ENCODE results near the gene SLC5A12.
A peak's percentile ranks its signal among the peaks of the same experiment; 100 is the strongest.
"Not testable (repeated sequence)": the region's sequence is repeated elsewhere in the genome, so short reads cannot be mapped to it uniquely, and the experiment has no call there.

The SLC5A12 gene

DNA sequence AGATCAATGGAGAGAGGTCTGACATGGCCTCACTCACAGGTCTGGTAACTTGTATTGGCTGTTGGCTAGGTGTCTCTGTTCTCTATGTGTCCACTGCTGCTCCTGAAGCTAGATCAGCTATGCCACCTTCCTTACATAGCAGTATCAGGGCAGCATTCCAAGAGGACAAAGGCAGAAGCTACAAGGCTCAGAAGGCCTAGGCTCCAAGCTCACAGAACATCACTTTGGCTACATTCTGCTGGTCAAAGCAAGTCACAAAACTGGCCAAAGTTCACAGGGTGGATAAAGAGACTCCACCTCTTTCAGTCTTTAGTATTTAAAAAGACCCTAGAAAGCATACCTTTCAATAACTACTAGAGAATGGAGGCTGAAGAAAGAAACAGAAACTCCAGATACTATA is 4.1 kb downstream of the SLC5A12 start:
- DNase-seq, result no peak

DNA sequence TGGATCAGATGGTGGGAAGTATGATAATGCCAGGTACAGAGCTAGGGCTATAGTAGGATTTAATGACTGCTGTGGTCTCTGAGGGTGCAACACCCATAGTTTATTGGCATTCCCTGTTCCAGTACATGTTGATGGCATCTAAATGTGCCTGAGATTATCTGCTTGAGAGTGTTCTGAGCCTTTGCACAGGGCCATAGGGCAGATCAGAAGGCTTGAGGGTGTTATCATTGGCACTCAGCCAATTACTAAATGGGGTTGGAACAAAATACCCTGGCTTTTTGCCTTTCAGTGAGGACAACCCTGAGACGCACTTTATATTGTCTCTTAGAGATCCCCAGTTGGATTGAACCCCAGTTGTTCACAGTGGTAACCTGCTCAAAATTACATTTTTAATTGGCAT is 6.7 kb downstream of the SLC5A12 start:
- no peak for DNase-seq

DNA sequence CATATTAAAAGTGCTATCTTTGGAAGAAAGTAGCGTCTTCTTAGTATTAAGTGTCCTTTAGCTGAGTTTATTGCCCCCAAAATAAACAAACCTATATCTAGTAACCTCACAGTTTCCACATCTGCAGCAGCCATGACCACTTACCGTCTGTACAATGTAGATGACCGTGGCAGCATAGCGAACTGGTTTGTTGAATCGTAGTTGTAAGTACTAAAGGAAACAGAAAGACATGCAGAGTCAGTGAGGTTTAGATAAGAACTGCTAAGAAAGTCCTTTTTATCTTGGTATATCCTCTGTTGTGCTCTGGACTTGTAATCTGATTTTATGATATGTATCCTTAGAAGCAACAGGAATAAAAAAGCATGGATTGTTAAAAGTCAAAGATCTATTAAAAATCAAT is 9.4 kb downstream of the SLC5A12 start:
- DNase-seq, result no peak

DNA sequence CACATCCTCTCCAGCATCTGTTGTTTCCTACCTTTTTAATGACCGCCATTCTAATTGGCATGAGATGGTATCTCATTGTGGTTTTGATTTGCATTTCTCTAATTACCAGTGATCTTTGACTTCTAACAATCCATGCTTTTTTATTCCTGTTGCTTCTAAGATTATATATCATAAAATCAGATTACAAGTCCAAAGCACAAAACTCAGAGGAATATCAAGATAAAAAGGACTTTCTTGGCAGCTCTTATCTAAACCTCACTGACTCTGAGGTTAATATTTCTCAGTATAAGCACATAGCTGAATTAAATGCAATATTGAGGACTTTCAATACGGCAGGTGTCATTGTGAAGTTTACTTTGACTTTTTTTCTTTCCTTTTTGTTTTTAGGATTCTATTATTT is 11.4 kb downstream of the SLC5A12 start:
- peak; percentile 14 to 32 for DNase-seq

DNA sequence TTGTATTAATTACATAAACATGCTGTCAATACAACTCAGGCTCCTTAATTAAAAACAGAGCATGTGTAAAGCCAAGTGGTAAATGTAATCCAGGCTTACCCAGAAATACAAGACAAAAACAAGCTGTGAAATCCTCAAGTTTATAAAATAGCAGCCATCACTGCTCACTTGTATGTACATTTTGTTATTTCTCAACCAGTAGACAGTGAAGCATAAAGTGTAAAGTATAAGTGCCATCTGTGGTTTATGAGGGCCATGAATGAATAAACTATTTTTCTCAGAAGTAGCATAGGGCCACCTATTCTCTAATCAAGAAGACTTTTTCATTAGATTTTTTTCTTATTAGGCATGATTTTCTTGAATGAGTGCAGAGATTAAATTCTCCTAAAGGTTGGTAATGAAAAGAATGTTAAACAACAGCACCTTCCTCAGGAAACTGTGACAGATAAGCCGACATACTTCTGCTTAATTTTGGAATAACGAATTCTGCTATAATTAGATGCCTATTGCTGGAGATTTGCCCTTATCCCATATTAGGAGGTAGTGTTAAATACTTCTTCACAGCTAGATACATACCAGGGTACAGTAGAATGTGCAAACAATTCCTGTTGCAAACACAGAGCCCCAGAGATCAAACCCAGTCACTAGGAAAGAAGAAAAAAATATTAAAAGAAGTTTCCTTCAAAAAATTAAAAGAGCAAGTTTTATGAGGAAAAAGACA is 13.0 kb downstream of the SLC5A12 start:
- no peak for DNase-seq

DNA sequence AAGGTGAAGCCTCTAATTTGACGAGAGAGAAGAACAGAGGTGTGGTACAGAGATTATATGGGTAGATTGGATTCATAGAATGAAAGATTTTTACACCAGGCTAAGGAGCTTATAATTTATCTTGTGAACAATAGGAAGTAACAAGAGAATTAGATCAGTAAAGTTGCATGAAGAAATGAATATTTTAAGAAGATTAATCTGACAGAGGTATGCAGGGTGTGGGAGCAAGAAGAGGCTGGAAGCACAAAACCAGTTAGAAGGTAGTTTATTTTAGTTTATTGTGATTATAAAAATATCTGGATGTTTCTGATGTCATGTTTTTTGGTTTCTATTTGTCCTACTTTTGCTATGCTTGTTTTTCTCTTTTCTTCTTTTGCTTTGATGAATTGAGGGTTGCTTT is 15.7 kb downstream of the SLC5A12 start:
- DNase-seq, result no peak

DNA sequence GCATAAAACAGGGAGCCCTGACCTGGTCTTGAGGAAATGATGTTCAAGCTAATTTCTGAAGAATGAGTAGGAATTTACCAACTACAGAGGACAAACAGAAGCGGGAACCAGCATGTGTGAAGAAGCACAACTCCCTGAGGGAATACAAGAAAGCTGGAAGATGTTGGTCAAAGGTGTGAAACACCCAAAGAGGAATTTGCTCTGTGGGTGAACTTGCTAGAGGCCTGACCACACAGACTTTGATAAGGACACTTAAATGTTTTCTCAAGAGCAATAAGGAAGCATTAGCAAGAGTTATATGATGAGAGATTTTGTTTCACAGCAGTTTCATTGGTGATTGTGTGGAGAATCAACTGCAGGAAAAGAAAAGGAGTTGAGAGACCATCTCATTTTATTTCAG is 17.6 kb downstream of the SLC5A12 start:
- DNase-seq, result no peak

DNA sequence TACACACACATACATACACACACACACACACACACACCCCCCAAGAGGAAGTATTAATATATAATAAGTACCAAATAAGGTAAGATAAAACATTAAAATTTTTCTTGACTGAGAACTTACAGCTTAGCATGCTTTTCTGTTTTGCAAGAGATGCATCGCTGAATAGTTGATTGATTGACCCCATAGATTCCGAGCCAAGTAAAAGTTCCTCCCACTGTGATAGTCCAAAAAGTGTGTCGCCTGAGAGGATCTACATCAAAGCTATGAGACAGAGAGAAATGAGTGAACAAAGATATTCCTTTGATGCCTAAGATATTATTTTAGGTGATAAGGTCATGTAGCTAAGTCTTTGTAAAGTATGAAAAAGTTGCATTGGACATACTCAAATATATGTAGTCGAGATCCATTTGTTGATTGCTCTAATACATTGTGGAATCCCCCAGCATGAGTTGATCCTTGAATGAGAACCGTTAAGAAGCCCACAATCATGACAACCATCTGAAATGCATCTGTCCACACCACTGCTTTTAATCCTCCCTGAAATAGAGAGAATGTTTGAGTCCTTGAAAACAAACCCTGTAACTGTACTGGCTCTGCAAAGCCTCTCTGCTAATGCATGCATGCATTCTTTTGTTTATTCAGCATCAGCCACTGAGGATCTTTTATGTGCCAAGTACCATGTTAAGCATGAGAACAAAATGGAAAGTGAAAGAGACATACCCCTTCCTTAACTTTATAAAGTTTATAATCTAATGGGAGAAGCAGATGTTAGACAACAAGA is 18.3 kb downstream of the SLC5A12 start:
- no peak for DNase-seq

DNA sequence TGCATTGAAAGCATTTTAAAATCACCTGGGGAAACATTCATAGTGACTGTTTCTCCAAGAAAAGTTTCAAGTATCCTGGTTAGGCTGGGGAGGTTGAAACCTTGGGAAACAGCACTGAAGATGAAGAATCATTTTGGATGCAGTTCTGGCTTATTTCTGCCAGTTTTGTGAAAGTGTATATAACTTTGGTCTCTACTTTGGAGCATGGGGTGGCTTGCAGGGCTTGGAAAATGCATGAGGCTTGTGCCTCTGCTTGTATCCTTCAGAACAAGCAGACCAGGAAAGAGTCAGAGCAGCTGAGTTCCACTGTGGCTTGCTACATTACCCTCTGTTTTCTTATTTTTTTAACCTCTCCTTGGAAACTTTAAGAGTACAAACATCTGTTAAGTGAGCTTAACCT is 19.5 kb downstream of the SLC5A12 start:
- DNase-seq, result no peak

DNA sequence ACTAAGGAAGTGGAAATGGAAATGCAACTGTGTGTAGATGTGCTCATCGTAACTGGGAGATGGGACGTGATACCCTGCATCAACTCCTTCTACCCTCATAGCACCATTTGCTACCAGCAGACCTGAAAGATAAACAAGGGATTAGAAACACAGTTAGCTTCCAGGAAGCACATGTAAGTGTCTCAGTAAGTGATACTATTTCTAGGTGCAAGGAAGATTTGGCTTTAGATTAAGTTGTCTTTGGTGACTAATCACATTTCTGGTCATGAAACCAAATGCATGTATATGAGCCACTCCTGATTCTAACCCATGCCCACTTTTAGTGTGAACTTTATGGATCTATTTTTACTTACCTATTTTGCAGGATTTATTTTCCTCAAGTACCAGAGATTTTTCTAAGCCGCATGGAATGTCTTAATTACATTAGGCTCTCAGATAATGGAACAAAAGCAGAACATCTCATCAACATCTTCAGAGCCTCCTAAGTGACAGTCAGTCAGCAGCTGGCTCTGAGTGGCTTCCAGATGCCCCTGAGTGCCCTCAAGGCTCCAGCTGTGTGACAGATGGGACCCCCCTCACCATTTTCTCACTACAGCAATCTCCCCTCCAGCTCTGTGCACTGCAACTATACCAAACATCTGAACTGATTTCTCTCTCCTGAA is 21.2 kb downstream of the SLC5A12 start:
- DNase-seq, result no peak

DNA sequence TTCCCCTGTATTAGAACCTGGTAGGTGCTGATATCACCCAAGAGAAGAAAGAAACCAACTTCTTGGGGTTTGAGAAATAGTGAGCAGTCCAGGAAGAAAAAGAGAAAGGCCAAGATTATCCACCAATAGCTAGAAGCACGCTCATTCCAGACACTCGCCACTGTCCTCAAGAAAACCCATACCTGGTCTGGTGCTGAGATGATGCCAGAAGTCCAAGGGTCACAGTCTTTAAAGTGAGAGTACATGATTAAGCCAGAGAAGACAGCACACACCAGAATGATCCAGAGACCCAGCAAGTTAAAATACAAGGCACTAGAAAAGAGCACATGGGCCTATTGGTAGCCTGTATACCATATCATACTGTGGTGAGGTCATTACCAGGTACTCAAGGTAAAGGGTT is 23.6 kb downstream of the SLC5A12 start:
- no peak for DNase-seq

DNA sequence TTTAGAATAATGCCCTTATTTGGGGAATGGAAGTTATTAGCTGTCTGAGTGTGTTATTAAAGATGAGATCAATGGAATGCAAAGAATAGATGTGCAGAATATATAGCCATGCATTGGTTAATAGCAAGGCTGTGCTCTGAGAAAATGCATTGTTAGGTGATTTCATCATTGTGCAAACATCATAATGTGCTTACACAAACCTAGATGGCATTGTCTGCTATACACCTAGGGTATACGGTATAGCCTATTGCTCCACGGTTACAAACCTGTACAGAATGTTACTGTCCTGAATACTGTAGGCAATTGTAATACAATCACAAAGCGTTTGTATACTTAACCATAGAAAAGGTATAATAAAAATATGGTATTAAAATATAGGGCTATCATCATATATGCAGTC is 25.5 kb downstream of the SLC5A12 start:
- DNase-seq, result no peak

DNA sequence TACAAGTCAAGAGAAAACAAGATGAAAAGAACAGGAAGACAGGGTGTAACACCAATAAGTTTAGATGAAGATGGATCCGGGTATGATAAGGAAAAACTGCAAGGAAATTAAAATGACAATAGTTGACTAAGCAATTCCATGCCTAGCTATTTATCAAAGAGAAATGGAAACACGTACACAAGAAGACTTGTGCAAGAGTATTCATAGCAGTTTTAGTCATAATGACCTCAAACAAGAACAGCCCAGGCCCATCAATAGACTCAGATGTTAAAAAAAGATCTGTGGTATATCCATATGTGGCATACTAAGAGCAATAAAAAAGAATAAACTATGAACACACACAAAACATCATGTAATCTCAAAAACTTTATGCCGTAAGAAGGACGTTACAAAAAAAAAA is 33.2 kb downstream of the SLC5A12 start:
- no peak for DNase-seq

DNA sequence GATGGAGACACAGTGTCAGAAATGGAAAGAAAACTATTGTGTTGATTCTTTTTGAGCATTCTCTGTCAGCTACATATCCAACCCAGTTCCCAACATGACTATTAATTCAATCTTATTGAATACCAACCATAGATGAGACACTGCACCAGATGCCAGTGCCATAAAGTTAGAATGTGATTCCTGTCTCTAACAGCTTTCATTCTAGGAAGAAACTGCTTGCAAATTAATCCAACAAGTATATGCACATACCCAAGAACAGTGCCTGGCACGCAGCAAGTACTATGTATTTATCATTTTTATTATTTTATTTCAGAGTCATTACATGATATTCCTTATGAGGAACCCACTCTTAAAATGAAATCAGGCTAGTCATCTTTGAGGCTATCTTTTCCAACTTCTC is 34.5 kb downstream of the SLC5A12 start:
- no peak for DNase-seq

DNA sequence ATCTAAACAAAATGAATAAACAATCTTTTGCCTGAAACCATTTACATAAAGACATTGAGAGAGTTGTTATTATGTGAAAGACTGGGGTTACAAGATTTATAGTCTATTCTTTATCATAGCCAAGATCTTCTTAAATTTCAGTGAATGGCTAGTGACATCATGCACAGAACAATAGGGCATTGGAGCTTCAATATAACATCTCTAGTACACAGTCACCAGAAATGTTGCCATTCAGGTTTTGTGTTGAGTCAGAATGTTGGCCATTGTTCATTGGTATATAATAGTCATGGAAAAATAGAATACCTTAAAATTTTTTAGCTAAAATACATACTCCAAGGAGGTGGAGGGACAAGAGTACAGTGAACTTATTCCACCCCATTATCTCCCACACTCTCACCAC is 44.3 kb downstream of the SLC5A12 start:
- DNase-seq, result no peak

DNA sequence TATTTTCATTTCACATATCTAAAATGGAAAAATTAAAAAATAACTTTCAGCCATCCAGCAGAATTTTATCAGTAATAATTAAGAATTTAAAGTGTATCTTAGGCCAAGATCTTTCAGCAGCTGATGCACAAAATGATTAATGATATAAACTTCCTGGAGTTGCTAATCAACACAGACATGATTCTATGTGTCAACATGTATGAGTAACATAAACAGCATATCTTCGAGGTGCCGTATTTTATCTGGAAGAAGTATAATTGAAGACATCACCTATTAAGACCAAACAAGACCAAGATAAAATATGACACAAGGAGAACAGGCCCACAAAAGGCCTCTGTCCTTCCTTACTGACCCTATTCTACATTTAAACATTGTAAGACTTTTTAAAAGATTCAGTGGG is 45.2 kb downstream of the SLC5A12 start:
- no peak for DNase-seq

DNA sequence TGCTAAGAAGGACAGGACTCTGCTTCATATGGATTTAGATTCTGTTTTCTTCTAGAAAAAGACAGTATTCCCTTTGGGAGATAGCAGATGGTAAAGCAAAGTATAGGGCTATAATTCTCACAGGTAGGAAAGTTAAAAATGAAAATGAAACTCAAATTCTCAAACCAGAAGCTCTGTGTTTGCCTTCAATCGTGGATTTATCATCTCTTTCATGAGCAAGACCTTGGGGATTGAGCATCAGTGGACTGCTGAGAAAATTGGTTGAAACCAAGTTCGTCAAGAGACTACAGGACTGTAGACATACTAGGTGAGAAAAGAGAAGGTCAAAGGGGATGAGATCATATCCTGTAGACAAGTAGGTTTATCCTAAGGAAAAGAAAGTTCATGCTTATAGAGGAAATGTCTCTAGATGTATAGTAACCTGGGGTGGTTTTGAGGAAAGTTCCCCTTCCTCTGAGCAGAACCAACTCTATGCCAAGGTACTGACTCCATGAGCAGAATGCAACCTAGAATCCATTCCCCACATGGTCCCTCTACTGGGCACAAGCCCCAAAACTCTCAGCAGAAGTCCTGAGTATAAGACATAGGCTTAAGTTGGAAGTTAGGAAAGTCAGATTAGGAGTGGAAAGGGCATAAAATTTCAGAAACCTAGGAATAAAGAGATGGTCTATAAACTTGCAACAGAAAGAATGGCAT is 46.5 kb downstream of the SLC5A12 start:
- no peak for DNase-seq

DNA sequence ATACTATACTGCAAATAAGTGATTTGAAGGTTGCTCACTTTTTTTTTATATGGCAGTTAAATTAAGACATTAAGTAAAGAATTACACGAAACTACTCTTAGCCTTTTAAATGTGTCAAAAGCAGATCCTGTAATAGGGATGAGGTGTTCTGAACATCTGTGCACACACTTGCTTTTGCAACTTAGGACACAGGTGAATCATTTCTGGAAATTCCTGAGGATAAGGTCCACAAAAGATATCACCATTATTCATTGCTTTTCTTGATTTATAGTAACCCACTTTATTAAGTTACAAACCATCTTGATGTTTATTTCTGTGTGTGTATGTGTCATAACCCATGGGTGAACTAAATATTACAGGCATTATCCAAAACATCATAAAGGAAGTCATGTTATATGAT is 55.9 kb downstream of the SLC5A12 start:
- DNase-seq, result no peak

DNA sequence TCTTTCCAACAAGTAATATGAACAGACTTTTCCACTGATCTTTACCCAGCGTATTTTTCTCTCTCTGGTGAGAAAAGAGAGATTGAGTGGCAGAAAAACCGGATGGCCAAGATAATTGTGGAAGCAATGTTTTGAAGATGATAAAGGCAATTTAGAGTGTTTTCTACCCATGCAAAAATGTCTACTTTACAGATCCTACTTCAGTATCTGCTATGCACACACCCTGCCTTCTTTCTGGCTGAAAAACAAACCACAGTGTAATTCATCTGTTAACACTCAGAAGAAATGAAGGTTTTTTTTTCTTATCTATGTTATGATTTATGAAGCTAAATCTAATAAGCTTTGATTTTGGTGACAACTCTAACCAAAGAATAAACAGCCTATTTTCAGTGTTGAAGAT is 56.8 kb downstream of the SLC5A12 start:
- DNase-seq, result no peak

DNA sequence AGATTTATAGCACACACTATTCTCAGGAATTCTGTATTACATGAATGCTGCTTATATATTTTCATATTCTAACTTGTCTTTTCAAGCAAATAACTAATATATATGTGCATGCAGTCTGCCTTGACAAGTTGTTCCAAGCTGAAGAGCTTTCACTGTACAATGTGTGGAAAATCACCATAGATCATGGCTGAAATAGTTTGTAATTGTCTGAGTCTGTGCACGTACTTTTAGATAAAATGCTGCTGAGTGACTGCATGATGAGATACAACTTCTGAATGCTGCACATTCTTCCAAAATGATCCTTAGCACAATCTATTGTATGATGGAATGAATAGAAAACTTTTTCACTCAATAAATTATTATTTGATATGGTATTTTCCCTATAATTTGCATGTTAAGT is 58.9 kb downstream of the SLC5A12 start:
- DNase-seq, result no peak

DNA sequence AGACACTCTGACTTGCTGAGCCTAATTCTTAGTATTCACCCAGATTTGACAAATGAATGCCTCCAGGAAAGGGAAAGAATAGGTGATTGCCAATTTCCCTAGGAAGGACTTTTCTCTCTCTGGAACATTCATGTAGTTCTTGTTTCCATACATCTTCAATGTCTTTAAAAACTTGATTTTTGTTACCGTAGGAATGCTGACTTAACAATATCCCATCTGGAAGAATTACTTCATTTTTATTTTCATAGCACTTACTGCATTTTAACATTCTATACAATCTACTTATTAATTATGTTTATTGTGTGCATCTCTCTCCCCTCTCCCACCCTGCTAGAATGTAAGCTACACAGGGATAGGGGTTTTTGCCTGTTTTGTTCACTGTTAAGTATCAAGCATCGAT is 66.6 kb downstream of the SLC5A12 start:
- no peak for DNase-seq

DNA sequence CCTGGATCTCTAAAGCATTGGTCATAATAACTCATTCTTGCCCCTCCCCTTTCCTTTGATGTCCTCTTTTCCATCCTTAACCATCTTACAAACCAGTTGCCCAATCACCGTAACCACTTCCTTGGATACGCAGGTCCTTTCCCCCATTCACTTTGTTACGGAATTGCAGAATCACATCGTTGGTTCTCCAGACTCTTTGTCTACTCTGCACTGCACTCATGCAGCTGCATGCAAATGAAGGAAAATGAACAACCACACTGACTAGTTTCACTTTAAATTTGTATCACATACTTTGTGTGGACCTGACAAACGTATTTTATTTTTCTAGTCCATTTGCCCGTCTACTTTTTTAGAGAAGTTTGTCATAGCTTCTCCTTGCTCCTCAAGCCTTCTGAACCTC is 69.9 kb downstream of the SLC5A12 start:
- DNase-seq, result peak; percentile 94 to 97

DNA sequence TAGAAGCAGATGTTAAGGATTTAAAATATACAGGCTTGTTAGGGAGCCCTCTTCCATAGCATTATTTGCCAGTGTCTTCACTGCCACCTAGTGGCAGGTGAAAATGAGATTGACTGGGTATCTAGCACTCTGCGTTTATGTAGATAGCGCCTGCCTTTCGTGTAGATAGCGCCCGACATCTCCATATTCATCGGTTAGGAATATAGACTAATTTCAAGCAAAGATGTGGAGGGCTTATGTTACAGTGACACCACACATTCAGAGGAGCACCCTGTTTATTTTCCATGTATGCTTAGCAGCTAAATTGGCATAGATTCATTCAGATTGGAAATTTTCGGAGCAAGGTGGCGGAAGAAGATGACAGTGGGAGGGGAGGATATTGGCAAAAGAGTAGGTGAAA is 72.0 kb downstream of the SLC5A12 start:
- DNase-seq, result peak; percentile 56 to 87

DNA sequence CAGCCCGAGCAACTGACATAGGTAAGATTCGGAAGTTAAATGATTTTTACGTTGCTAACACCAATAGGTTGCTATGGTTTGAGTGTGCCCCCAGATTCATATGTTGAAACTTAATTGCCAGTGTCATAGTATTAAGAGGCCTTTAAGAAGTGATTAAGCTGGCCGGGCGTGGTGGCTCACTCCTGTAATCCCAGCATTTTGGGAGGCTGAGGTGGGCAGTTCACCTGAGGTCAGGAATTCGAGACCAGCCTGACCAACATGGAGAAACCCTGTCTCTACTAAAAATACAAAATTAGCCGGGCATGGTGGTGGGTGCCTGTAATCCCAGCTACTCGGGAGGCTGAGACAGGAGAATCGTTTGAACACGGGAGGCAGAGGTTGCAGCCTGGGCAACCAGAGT is 78.5 kb downstream of the SLC5A12 start:
- DNase-seq, result not testable (repeated sequence)

All from NCI-H526 (cell line).